HG03378 (cell line): ENCODE measurements around the gene SLC7A14.

ENCODE experiments used
- ATAC-seq: cut with Tn5 transposase; IDR thresholded peaks from one replicate; pipeline ENCODE4 v1.9.1; 2021; ENCODE audit warnings: mild to moderate bottlenecking, moderate library complexity; ENCODE audit not compliant: unreplicated experiment

SLC7A14 gene

GRCh38 chr3:170473358-170473757 lies 112.5 kb downstream of the SLC7A14 start:
- no peak for ATAC-seq

DNA sequence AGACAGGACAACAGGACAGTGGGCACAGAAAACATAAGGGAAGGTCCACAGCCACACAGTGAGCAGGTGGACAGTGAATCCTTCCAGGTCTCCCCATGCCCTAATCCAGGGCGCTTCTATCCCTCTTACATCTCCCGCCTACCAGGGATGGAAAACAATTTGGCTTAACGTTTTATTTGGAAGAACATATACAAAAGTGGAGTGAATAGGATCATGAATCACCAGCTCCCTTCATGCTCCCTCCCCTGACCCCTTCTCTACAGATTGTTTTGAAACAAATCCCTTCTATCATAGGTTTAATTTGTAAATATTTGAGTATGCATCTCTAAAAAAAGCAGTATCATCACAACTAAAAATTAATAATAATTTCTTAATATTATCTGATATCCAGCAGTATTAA lies 114.7 kb downstream of the SLC7A14 start:
- ATAC-seq, result no peak

GRCh38 chr3:170470063-170471016 lies 115.5 kb downstream of the SLC7A14 start:
- ATAC-seq, result no peak

DNA sequence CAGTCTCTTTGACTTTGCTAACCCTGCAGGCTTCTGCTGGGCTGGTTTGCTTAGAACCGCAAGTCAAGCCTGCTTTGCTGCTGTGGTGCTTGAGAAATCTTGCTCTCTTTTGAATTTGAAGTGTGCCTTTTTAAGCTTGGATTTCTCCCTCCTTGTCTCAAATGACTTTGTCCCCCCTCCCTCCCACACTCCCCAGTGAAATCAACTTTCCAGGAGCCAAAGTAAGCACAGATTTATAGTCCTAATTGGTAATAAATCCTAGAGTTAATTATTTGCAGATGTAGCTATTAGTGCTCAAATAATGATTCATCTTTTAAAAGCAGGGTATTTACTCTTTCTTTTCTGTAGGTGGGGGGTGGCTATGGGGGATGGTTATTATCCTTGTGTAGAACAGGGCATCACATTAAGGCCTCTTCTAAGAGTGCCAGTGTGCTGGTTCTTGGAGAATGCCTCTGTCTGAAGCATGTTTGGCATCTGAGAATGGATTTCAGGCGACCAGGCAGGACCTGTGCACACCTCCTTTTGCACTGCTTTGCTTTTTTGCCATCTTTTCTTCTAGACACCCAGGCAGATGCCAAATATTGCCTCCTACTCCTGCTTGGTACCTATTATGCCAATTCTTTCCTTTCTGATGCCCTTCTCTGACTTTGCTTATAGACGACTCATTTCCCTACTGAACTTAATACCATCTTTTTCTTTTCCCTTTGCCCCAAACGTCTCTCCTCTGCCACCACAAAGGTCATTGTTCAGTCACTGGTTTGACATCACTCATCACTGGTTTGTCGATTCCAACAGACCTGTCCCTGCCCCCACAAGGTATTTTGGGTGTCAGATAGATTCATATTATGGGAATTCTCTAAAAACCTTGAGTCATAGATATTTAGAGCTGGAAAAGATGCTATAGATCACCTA lies 116.5 kb downstream of the SLC7A14 start:
- no peak for ATAC-seq

GRCh38 chr3:170467571-170468147 lies 118.2 kb downstream of the SLC7A14 start:
- ATAC-seq, result no peak

DNA sequence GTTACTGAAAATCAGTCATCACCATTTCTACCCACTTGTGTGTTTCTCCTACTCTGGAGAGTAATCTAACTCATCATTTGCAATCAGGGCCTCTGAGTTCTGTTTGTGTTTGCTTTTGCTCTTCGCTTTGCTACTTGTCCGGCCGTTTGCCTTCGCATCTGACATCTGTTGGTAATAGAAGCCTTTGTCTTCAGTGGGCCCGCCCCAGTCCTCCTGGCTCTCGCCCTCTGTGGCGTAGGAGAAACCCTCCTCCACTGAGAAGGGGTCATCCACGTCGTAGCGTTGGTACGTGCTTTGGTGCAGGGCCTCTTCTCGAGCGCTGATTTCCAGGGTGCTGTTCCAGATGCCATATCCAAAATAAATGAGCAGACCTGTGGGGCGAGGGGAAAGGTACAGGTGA lies 118.9 kb downstream of the SLC7A14 start:
- ATAC-seq, result no peak

- ATAC-seq, result no peak
Observed at GRCh38 chr3:170465955-170466354, 119.9 kb downstream of the SLC7A14 start.

DNA sequence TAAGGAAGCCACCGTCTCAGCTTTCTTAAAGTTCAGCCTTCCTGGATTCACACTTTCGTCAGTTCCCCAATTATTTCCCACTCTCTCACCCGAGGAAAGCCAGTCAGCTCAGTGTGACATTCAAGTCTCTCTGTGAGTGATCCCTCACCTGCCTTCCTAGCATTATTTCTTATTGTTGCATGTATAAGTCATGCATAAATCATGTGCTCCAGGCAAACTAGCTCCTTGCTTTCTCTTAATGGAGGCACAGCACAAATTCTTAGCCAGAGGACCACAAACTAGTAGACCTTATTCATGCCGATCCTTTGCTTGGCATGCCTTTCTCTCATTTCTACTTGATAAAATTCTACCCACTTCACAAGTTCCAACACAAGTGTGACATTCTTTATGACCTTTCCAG lies 122.9 kb downstream of the SLC7A14 start:
- ATAC-seq, result no peak

GRCh38 chr3:170458285-170458684 lies 127.6 kb downstream of the SLC7A14 start:
- ATAC-seq, result no peak

DNA sequence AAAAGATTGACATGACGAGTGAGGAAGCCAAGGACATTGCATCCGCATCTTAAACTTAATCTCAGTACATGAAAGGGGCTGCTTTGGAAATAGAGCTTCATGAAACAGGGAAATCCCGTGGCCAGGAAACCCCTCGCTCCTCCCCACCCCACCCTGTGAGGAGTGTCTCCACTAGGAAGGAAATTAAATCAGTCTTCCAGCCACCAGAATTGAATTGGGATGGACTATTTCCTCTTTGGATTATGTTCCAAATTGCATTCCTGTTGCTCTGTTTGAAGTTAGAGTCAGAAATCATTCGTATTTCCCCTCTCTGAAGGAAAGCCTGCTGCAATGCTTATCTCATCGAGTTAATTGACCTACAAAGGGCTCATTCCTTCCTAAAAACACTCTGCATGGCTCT lies 131.4 kb downstream of the SLC7A14 start:
- no peak for ATAC-seq

- ATAC-seq, result no peak
Observed at GRCh38 chr3:170450039-170450438, 135.8 kb downstream of the SLC7A14 start.

DNA sequence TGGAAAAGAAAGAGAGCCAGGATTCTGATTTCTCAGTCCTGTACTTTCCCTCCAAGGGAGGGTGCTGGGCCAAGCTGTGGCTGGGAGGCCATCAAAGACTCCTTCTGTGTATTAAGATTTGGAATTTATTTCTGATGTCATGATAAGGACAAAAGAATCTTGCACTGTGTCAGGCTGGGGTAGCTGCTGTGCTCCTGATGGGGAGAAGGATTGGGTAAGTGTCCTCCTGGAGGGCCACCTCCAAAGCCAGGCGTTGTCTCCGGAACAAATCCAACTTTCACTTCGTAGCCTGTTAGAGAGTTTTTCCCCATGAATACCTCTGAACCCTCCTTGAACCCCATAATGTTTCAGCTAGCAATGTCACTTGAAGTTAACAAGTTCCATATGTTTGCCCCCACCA lies 137.3 kb downstream of the SLC7A14 start:
- no peak for ATAC-seq

DNA sequence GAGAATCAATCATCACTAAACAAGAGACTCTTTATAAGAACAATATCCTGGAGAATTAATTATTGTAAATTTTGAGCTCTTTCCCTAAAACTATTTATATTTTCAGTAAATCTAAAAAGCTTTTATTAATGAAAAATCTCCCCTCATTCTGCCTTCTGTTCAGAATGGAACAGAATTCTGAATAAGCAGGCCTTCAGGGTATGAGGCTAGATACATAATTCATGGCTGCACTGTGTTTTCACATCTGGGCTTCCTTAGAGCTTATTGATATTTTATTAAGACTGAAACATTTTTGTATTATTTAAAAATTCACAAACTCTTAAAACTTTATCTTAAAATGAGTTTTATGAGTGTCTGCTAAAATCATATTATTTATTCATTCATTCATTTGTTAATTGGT lies 142.4 kb downstream of the SLC7A14 start:
- ATAC-seq, result no peak

- no peak for ATAC-seq
Observed at GRCh38 chr3:170442947-170443346, 142.9 kb downstream of the SLC7A14 start.

- no peak for ATAC-seq
Observed at GRCh38 chr3:170441412-170441811, 144.5 kb downstream of the SLC7A14 start.

GRCh38 chr3:170440344-170440743 lies 145.5 kb downstream of the SLC7A14 start:
- no peak for ATAC-seq

- no peak for ATAC-seq
Observed at GRCh38 chr3:170438836-170439235, 147.0 kb downstream of the SLC7A14 start.

DNA sequence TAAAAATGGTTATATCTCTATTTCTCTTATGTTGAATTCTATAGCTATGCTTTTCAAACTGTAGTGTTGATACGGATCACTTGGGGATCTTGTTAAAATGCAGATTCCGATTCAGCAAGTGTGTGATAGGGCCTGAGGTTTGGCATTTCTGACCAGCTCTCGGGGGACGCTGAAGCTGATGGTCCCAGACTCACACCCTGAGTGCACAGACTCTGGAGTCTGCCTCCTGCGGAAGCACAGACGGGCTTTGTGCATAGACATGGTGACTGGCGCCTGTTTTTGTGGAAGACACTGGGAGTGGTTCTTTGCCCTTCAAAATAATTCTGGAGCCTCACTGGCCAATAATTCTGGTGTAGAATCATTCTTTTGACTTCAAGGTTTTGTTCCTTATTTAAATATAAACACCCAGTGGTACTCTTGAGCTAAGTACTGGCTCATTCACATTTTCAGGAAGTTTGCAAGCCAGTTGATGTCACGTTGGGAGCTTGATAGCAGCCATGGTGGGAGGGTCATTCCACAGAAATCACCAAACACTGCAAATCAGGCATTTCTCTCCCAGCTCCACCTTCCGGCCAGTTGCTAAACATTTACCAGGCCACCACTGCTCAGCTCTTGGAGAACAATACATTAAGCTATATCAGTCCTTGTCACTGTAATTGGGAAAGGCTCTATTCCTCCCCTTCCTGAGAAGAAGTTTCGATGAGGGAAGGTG lies 148.0 kb downstream of the SLC7A14 start:
- ATAC-seq, result no peak

- ATAC-seq, result no peak
Observed at GRCh38 chr3:170437176-170437575, 148.7 kb downstream of the SLC7A14 start.

GRCh38 chr3:170436697-170437096 lies 149.2 kb downstream of the SLC7A14 start:
- ATAC-seq, result no peak

DNA sequence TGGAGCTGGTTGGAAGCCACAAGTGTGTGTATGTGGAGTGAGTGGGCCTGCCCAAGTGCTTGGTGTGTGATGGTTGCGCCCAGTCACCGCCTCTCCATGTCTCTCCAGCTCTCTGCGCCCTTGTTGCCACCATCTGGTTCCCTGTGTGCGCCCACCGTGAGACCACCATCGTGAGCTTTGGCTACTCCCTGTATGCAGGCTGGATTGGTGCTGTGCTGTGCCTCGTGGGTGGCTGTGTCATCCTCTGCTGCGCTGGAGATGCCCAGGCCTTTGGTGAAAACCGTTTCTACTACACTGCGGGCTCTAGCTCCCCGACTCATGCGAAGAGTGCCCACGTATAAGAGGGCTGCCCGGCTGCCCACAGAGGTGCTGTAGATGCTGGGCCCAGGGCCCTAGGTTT lies 153.5 kb downstream of the SLC7A14 start:
- ATAC-seq, result no peak
